ENCODE measurements around the gene PHB1. TPM values are rescaled to one million over a fixed set of nuclear protein-coding genes. Genes with fewer than 3 reads are reported as not detected.
"Not testable (repeated sequence)": the region's sequence is repeated elsewhere in the genome, so short reads cannot be mapped to it uniquely, and the experiment has no call there.

Gene PHB1
- total RNA-seq, 5 donors from 2014 or later (not counting 1 experiment from before 2014, with no cell fraction given): 49.4 to 84.6 (median 74.7) TPM

GRCh38 chr17:49393491-49394255 lies 21.0 kb downstream of the PHB1 start:
- POLR2A ChIA-PET: interaction anchor here in 1 of 2 donors (0.6 kb wide), 1 partner anchor 67 kb away, joined by 5 read pairs; no protein-coding TSS in a partner anchor
- WGBS (ENCODE audit: insufficient coverage): 100% methylated on average over 1 of the region's 8 CpGs
- Mint-ChIP-seq H3K4me3 (no peak overlapping the region), H3K9me3 (no peaks in the 10 kb centered on the region), H3K27ac (no peak overlapping the region), H3K36me3 (no peaks in the 10 kb centered on the region), H3K4me1 (peaks cover 31 to 49% (median 40%) of the 10 kb centered on the region in 3 donors), H3K27me3 (no peaks in the 10 kb centered on the region)
- Histone ChIP-seq H3K27ac (ENCODE audit: low read length) (no peak overlapping the region), H3K27me3 (replicated peaks in 1 of 2; ENCODE audit: control insufficient read depth in 2 of 2, extremely low read depth in 1 of 2, insufficient read depth in 2 of 2, low read length in 1 of 2) (no peaks in the 10 kb centered on the region), H3K4me1 (ENCODE audit: control insufficient read depth in 1 of 2, extremely low read depth in 1 of 2, insufficient read depth in 2 of 2, low read length in 2 of 2) (peaks cover 24 to 41% of the 10 kb centered on the region in 2 experiments), H3K36me3 (ENCODE audit: control insufficient read depth in 2 of 2, extremely low read depth in 1 of 2, insufficient read depth in 1 of 2, low read length in 1 of 2) (no peaks in the 10 kb centered on the region), H3K4me3 (ENCODE audit: control insufficient read depth in 1 of 2, extremely low read depth in 1 of 2, low read length in 1 of 2) (no peak overlapping the region), H3K9me3 (no peaks in the 10 kb centered on the region)
- ATAC-seq (replicated peaks in 1 of 4) (no peak), DNase-seq (no peak)
- CTCF ChIA-PET: interaction anchor here (0.9 to 1.7 kb wide), 5 partner anchors 28 to 79 kb away, joined by 3 to 9 read pairs (median 3); no protein-coding TSS in a partner anchor

GRCh38 chr17:49390548-49391324 lies 23.9 kb downstream of the PHB1 start:
- H3K9me3 Mint-ChIP-seq: no peaks in the 10 kb centered on the region
- peaks cover 32 to 59% of the 10 kb centered on the region in 2 experiments for H3K4me1 ChIP-seq (ENCODE audit: control insufficient read depth in 1 of 2, extremely low read depth in 1 of 2, insufficient read depth in 2 of 2, low read length in 2 of 2)
- WGBS (ENCODE audit: insufficient coverage): 90% methylated on average over 3 of the region's 9 CpGs
- no peaks in the 10 kb centered on the region for H3K36me3 Mint-ChIP-seq
- H3K27me3 ChIP-seq (replicated peaks in 1 of 2; ENCODE audit: control insufficient read depth in 2 of 2, extremely low read depth in 1 of 2, insufficient read depth in 2 of 2, low read length in 1 of 2): no peaks in the 10 kb centered on the region
- H3K9me3 ChIP-seq: no peaks in the 10 kb centered on the region
- H3K27me3 Mint-ChIP-seq: no peaks in the 10 kb centered on the region
- H3K27ac Mint-ChIP-seq: peak overlapping the region; percentile 95 to 100
- peak overlapping the region; percentile 67 to 80 (median 75) for H3K4me3 Mint-ChIP-seq
- peak overlapping the region in 1 of 2 donors; percentile 33 for H3K4me3 ChIP-seq (ENCODE audit: control insufficient read depth in 1 of 2, extremely low read depth in 1 of 2, low read length in 1 of 2)
- H3K36me3 ChIP-seq (ENCODE audit: control insufficient read depth in 2 of 2, extremely low read depth in 1 of 2, insufficient read depth in 1 of 2, low read length in 1 of 2): no peaks in the 10 kb centered on the region
- DNase-seq: peak in 5 of 35 experiments; percentile 3 to 49 (median 16)
- peak in 1 of 4 experiments; percentile 26 for ATAC-seq (replicated peaks in 1 of 4)
- ChIA-PET CTCF (interaction anchor here (0.5 to 0.7 kb wide), 4 partner anchors 28 to 971 kb away, joined by 3 to 10 read pairs (median 3); no protein-coding TSS in a partner anchor), POLR2A (interaction anchor here in 1 of 2 donors (0.6 kb wide), 1 partner anchor 18 kb away, joined by 3 read pairs; no protein-coding TSS in a partner anchor)
- peak overlapping the region; percentile 50 for H3K27ac ChIP-seq (ENCODE audit: low read length)
- H3K4me1 Mint-ChIP-seq: peaks cover 59 to 69% (median 59%) of the 10 kb centered on the region in 3 donors

DNA sequence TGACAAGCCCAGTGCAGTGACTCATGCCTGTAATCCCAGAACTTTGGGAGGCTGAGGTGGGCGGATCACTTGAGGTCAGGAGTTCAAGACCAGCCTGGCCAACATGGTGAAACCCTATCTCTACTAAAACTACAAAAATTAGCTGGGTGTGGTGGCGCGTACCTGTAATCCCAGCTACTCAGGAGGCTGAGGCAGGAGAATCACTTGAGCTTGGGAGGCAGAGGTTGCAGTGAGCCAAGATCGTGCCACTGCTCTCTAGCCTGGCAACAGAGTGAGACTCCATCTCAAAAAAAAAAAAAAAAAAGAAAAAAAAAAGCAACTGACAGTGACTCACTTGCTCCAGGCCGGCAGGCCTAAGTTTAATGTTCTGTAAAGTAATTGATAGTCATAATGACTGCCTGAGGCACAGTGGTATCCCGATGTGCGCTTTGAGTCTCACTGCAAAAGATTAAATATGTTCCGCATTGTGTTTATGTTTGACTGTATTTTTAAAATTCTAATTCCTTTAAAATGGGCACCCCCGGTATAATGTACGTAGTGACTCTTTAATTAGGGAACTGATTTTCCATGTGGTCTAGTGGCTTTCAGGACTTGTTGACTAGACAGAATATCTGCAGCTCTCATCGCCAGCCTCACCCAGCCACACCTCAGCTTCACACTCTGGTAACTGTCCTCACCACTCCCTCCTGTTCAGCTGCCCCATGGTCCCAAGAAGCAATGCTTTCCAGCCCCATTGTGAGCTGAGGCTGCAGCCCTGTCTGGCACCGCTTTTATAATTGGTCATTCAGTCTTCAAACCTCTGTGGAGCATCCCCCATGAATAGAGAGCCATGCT lies 25.0 kb downstream of the PHB1 start:
- H3K27me3 Mint-ChIP-seq; H3K36me3 Mint-ChIP-seq; H3K4me3 ChIP-seq (ENCODE audit: control insufficient read depth in 1 of 2, extremely low read depth in 1 of 2, low read length in 1 of 2); H3K36me3 ChIP-seq (ENCODE audit: control insufficient read depth in 2 of 2, extremely low read depth in 1 of 2, insufficient read depth in 1 of 2, low read length in 1 of 2); H3K27me3 ChIP-seq (replicated peaks in 1 of 2; ENCODE audit: control insufficient read depth in 2 of 2, extremely low read depth in 1 of 2, insufficient read depth in 2 of 2, low read length in 1 of 2); H3K9me3 ChIP-seq; ATAC-seq (replicated peaks in 1 of 4); H3K9me3 Mint-ChIP-seq; POLR2A ChIA-PET: not testable (repeated sequence)
- peak overlapping the region; percentile 15 to 80 (median 75) for H3K4me3 Mint-ChIP-seq
- peak overlapping the region; percentile 95 to 100 for H3K27ac Mint-ChIP-seq
- peaks cover 56 to 65% (median 59%) of the 10 kb centered on the region in 3 donors for H3K4me1 Mint-ChIP-seq
- WGBS (ENCODE audit: insufficient coverage): 48% methylated on average over 5 of the region's 12 CpGs
- Histone ChIP-seq H3K4me1 (ENCODE audit: control insufficient read depth in 1 of 2, extremely low read depth in 1 of 2, insufficient read depth in 2 of 2, low read length in 2 of 2) (peaks cover 32 to 56% of the 10 kb centered on the region in 2 experiments), H3K27ac (ENCODE audit: low read length) (peak overlapping the region; percentile 72)
- DNase-seq: peak in 2 of 35 experiments; percentile 4 to 32
- CTCF ChIA-PET: interaction anchor here (0.6 to 1.0 kb wide), 3 partner anchors 10 to 972 kb away, joined by 3 to 10 read pairs (median 3); no protein-coding TSS in a partner anchor

- peak overlapping the region; percentile 59 to 63 (median 62) for H3K4me3 Mint-ChIP-seq
- CTCF ChIA-PET: interaction anchor here (0.5 to 1.8 kb wide), 7 partner anchors 11 to 762 kb away, joined by 3 to 10 read pairs (median 3); partner anchors contain the start of gene PPP1R9B (in 1 of the 2)
- no peaks in the 10 kb centered on the region for H3K36me3 Mint-ChIP-seq
- peak overlapping the region; percentile 72 for H3K27ac ChIP-seq (ENCODE audit: low read length)
- peaks cover 32 to 53% of the 10 kb centered on the region in 2 experiments for H3K4me1 ChIP-seq (ENCODE audit: control insufficient read depth in 1 of 2, extremely low read depth in 1 of 2, insufficient read depth in 2 of 2, low read length in 2 of 2)
- H3K9me3 Mint-ChIP-seq: no peaks in the 10 kb centered on the region
- no peaks in the 10 kb centered on the region for H3K27me3 Mint-ChIP-seq
- POLR2A ChIA-PET: interaction anchor here in 1 of 2 donors (0.5 to 0.9 kb wide), 2 partner anchors 27 to 82 kb away, joined by 3 to 4 read pairs; partner anchors contain the start of gene ZNF652
- DNase-seq (no peak), ATAC-seq (replicated peaks in 1 of 4) (no peak)
- H3K27me3 ChIP-seq (replicated peaks in 1 of 2; ENCODE audit: control insufficient read depth in 2 of 2, extremely low read depth in 1 of 2, insufficient read depth in 2 of 2, low read length in 1 of 2): no peaks in the 10 kb centered on the region
- peak overlapping the region; percentile 95 to 97 for H3K27ac Mint-ChIP-seq
- H3K4me1 Mint-ChIP-seq: peaks cover 52 to 61% (median 56%) of the 10 kb centered on the region in 3 donors
- WGBS (ENCODE audit: insufficient coverage): 66% methylated on average over 4 of the region's 8 CpGs
- no peaks in the 10 kb centered on the region for H3K36me3 ChIP-seq (ENCODE audit: control insufficient read depth in 2 of 2, extremely low read depth in 1 of 2, insufficient read depth in 1 of 2, low read length in 1 of 2)
- H3K4me3 ChIP-seq (ENCODE audit: control insufficient read depth in 1 of 2, extremely low read depth in 1 of 2, low read length in 1 of 2): peak overlapping the region in 1 of 2 donors; percentile 2
- no peaks in the 10 kb centered on the region for H3K9me3 ChIP-seq
Observed at GRCh38 chr17:49388692-49389513, 25.8 kb downstream of the PHB1 start.

DNA sequence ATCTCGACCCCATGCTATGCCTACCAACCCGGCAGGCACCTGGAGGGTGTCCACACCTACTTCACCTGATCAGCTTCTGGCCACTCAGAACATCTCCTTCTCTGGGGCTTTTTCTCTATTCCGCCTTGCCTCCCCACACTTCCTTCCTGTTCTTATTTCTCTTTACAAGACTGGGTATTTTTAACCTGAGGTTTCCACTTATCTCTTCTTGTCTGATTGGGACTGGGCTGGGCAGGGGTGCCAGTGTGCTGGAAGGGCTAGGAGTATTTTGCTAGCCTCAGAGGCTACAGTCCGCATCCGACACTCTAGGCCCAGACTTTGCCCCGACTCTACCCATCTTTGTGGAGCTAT lies 26.4 kb downstream of the PHB1 start:
- peak; percentile 80 to 93 (median 86) for ATAC-seq (replicated peaks in 1 of 4)
- ChIA-PET CTCF (interaction anchor here (0.8 to 1.8 kb wide), 6 partner anchors 11 to 73 kb away, joined by 3 to 7 read pairs (median 3); no protein-coding TSS in a partner anchor), POLR2A (interaction anchor here in 1 of 2 donors (0.6 to 0.9 kb wide), 2 partner anchors 26 to 49 kb away, joined by 3 to 7 read pairs; partner anchors contain the start of gene ZNF652)
- peak overlapping the region; percentile 59 to 63 (median 62) for H3K4me3 Mint-ChIP-seq
- no peaks in the 10 kb centered on the region for H3K36me3 Mint-ChIP-seq
- H3K27me3 Mint-ChIP-seq: no peaks in the 10 kb centered on the region
- 6% methylated on average over 2 of the region's 6 CpGs for WGBS (ENCODE audit: insufficient coverage)
- H3K4me3 ChIP-seq (ENCODE audit: control insufficient read depth in 1 of 2, extremely low read depth in 1 of 2, low read length in 1 of 2): peak overlapping the region; percentile 0 to 2
- no peaks in the 10 kb centered on the region for H3K9me3 Mint-ChIP-seq
- H3K27ac Mint-ChIP-seq: peak overlapping the region; percentile 95 to 97
- H3K9me3 ChIP-seq: no peaks in the 10 kb centered on the region
- peaks cover 47 to 55% (median 52%) of the 10 kb centered on the region in 3 donors for H3K4me1 Mint-ChIP-seq
- no peaks in the 10 kb centered on the region for H3K27me3 ChIP-seq (replicated peaks in 1 of 2; ENCODE audit: control insufficient read depth in 2 of 2, extremely low read depth in 1 of 2, insufficient read depth in 2 of 2, low read length in 1 of 2)
- DNase-seq: peak in 27 of 35 experiments; percentile 12 to 70 (median 31)
- peak overlapping the region; percentile 72 for H3K27ac ChIP-seq (ENCODE audit: low read length)
- peaks cover 32 to 50% of the 10 kb centered on the region in 2 experiments for H3K4me1 ChIP-seq (ENCODE audit: control insufficient read depth in 1 of 2, extremely low read depth in 1 of 2, insufficient read depth in 2 of 2, low read length in 2 of 2)
- H3K36me3 ChIP-seq (ENCODE audit: control insufficient read depth in 2 of 2, extremely low read depth in 1 of 2, insufficient read depth in 1 of 2, low read length in 1 of 2): no peaks in the 10 kb centered on the region

All from T-cell (primary cell).